Measurements from ENCODE around the gene DRC1. TPM values are rescaled to one million over a fixed set of nuclear protein-coding genes. Genes with fewer than 3 reads are reported as not detected.

The DRC1 gene
- total RNA-seq, 1 donor from 2014 or later, result not detected

GRCh38 chr2:26454561-26455001, 52.9 kb downstream of the DRC1 start:
- Histone ChIP-seq H3K27ac (no peak overlapping the region), H3K9me3 (no peaks in the 10 kb centered on the region), H3K27me3 (no peaks in the 10 kb centered on the region), H3K4me1 (no peaks in the 10 kb centered on the region), H3K36me3 (no peaks in the 10 kb centered on the region), H3K4me3 (no peak overlapping the region)
- intact Hi-C loops (cut with DNase I), result no loop called here
- TF ChIP-seq CTCF (IDR thresholded peaks at IDR 0.05), result no peak
- TF ChIP-seq POLR2A (IDR thresholded peaks at IDR 0.05), result no peak
- no peak for TF ChIP-seq POLR2AphosphoS5 (IDR thresholded peaks at IDR 0.05; ENCODE audit: insufficient read depth in 1 of 2, low read depth in 1 of 2)
- peak in 1 of 2 donors; percentile 93 for DNase-seq (ENCODE audit: extremely low spot score in 2 of 2)

GRCh38 chr2:26455037-26455669, 53.4 kb downstream of the DRC1 start:
- no peak overlapping the region for H3K4me3 ChIP-seq
- no peaks in the 10 kb centered on the region for H3K4me1 ChIP-seq
- H3K9me3 ChIP-seq, result no peaks in the 10 kb centered on the region
- peak in 1 of 2 donors; percentile 82 for DNase-seq (ENCODE audit: extremely low spot score in 2 of 2)
- H3K27me3 ChIP-seq, result no peaks in the 10 kb centered on the region
- no peak overlapping the region for H3K27ac ChIP-seq
- H3K36me3 ChIP-seq, result no peaks in the 10 kb centered on the region
- intact Hi-C loops (cut with DNase I), result no loop called here
- TF ChIP-seq POLR2A (IDR thresholded peaks at IDR 0.05), result no peak
- TF ChIP-seq CTCF (IDR thresholded peaks at IDR 0.05), result no peak
- no peak for TF ChIP-seq POLR2AphosphoS5 (IDR thresholded peaks at IDR 0.05; ENCODE audit: insufficient read depth in 1 of 2, low read depth in 1 of 2)

GRCh38 chr2:26455670-26456439, 54.1 kb downstream of the DRC1 start:
- no peak for TF ChIP-seq POLR2A (IDR thresholded peaks at IDR 0.05)
- no peak for TF ChIP-seq CTCF (IDR thresholded peaks at IDR 0.05)
- peak in 1 of 2 donors; percentile 34 for TF ChIP-seq POLR2AphosphoS5 (IDR thresholded peaks at IDR 0.05; ENCODE audit: insufficient read depth in 1 of 2, low read depth in 1 of 2)
- intact Hi-C loops (cut with DNase I), result no loop called here
- Histone ChIP-seq H3K36me3 (no peaks in the 10 kb centered on the region), H3K4me1 (no peaks in the 10 kb centered on the region), H3K27ac (no peak overlapping the region), H3K27me3 (no peaks in the 10 kb centered on the region), H3K9me3 (no peaks in the 10 kb centered on the region), H3K4me3 (no peak overlapping the region)
- peak in 1 of 2 donors; percentile 91 for DNase-seq (ENCODE audit: extremely low spot score in 2 of 2)

- TF ChIP-seq POLR2A (IDR thresholded peaks at IDR 0.05) (no peak), POLR2AphosphoS5 (IDR thresholded peaks at IDR 0.05; ENCODE audit: insufficient read depth in 1 of 2, low read depth in 1 of 2) (no peak)
- no peaks in the 10 kb centered on the region for H3K36me3 ChIP-seq
- no peaks in the 10 kb centered on the region for H3K27me3 ChIP-seq
- peak in 1 of 2 donors; percentile 70 for DNase-seq (ENCODE audit: extremely low spot score in 2 of 2)
- intact Hi-C loops (cut with DNase I), result no loop called here
- H3K4me3 ChIP-seq, result no peak overlapping the region
- H3K9me3 ChIP-seq, result no peaks in the 10 kb centered on the region
- no peaks in the 10 kb centered on the region for H3K4me1 ChIP-seq
- H3K27ac ChIP-seq, result no peak overlapping the region
Measured at GRCh38 chr2:26456440-26457250, 54.9 kb downstream of the DRC1 start.

- Histone ChIP-seq H3K27me3 (no peaks in the 10 kb centered on the region), H3K4me3 (no peak overlapping the region), H3K4me1 (no peaks in the 10 kb centered on the region), H3K9me3 (no peaks in the 10 kb centered on the region), H3K27ac (no peak overlapping the region), H3K36me3 (no peaks in the 10 kb centered on the region)
- no peak for DNase-seq (ENCODE audit: extremely low spot score in 2 of 2)
- TF ChIP-seq POLR2AphosphoS5 (IDR thresholded peaks at IDR 0.05; ENCODE audit: insufficient read depth in 1 of 2, low read depth in 1 of 2), result no peak
- TF ChIP-seq POLR2A (IDR thresholded peaks at IDR 0.05), result no peak
- TF ChIP-seq CTCF (IDR thresholded peaks at IDR 0.05), result no peak
- intact Hi-C loops (cut with DNase I), result no loop called here
Measured at GRCh38 chr2:26457251-26457666, 55.5 kb downstream of the DRC1 start.

All from vagina (tissue), 2 donors.